Mesothelial cell of epicardium (in vitro differentiated cells): ENCODE results near the gene CCDC171. TPM values are rescaled to one million over a fixed set of nuclear protein-coding genes. Genes with fewer than 3 reads are reported as not detected.

Experiments used
- DNase-seq, 2 experiments: peaks; one replicate each; pipeline ENCODE4 v3.0.0; 2021; ENCODE audit warnings: low spot score in 2 of 2; ENCODE audit not compliant: unreplicated experiment in 2 of 2
- H3K27ac Mint-ChIP-seq: 2 replicates; pipeline ENCODE4 v1.8.0; 2021; ENCODE audit warnings: mixed read lengths
- H3K27me3 Mint-ChIP-seq: 2 replicates; pipeline ENCODE4 v1.8.0; 2021; ENCODE audit warnings: low read depth, mixed read lengths
- H3K36me3 Mint-ChIP-seq: 2 replicates; pipeline ENCODE4 v1.8.0; 2021; ENCODE audit warnings: mixed read lengths
- H3K4me1 Mint-ChIP-seq: 2 replicates; pipeline ENCODE4 v1.8.0; 2021; ENCODE audit warnings: mixed read lengths
- H3K4me3 Mint-ChIP-seq: 2 replicates; pipeline ENCODE4 v1.8.0; 2021; ENCODE audit warnings: mild to moderate bottlenecking, moderate library complexity, mixed read lengths
- H3K9me3 Mint-ChIP-seq: 2 replicates; pipeline ENCODE4 v1.8.0; 2021; ENCODE audit warnings: mixed read lengths
- total RNA-seq: library from RNA; stranded (reverse); gene quantifications from 3 replicates; pipeline ENCODE4 v1.2.1, GENCODE V29; 2021
- TF ChIP-seq, protein P1 (sequence below): fragments of 200-600 bp; sonication (generic); IDR thresholded peaks from one replicate; pipeline ENCODE4 v1.5.0; 2021; ENCODE audit warnings: antibody characterized with exemption; ENCODE audit not compliant: unreplicated experiment

CCDC171 gene
- total RNA-seq, 1 donor from 2014 or later: 9.8 TPM

DNA sequence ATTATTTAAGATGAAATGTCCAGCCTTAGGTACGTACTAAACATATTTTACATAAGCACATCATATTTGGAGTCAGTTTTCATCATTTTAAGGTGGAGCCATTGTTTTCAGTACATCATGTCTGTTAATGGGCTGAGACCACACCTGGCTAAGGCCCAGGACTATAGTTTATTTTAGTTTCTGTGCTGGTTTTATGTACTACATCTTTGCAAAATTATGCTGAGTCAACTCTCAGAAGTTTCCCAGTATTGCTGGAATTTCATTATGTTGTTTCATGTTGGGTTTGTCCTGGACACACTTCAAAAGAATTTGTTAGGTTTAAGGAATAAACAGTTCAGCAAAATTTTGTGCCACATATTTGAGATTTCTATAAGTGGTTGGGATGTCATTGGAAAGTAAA lies 171.2 kb downstream of the CCDC171 start:
- Mint-ChIP-seq H3K36me3 (no peaks in the 10 kb centered on the region), H3K4me1 (peaks cover 10% of the 10 kb centered on the region), H3K27me3 (no peaks in the 10 kb centered on the region), H3K4me3 (no peak overlapping the region), H3K9me3 (peaks cover 1% of the 10 kb centered on the region), H3K27ac (no peak overlapping the region)
- TF ChIP-seq, protein P1, sequence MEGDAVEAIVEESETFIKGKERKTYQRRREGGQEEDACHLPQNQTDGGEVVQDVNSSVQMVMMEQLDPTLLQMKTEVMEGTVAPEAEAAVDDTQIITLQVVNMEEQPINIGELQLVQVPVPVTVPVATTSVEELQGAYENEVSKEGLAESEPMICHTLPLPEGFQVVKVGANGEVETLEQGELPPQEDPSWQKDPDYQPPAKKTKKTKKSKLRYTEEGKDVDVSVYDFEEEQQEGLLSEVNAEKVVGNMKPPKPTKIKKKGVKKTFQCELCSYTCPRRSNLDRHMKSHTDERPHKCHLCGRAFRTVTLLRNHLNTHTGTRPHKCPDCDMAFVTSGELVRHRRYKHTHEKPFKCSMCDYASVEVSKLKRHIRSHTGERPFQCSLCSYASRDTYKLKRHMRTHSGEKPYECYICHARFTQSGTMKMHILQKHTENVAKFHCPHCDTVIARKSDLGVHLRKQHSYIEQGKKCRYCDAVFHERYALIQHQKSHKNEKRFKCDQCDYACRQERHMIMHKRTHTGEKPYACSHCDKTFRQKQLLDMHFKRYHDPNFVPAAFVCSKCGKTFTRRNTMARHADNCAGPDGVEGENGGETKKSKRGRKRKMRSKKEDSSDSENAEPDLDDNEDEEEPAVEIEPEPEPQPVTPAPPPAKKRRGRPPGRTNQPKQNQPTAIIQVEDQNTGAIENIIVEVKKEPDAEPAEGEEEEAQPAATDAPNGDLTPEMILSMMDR: no peak
- DNase-seq: no peak

DNA sequence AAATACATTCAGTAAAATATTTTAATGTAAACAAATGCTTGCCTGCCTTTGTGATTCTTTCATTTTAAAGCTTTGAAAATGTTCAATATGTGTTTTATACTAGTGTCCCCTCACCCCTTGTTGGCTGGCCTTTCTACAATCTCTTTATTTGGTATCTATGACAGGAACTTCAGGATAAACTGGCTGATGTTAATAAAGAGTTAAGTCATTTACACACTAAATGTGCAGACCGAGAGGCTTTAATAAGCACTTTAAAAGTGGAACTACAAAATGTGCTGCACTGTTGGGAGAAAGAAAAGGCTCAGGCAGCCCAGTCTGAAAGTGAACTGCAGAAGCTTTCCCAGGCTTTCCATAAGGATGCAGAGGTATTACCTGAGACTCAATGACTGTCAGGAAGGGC lies 171.8 kb downstream of the CCDC171 start:
- Mint-ChIP-seq H3K27ac (peak overlapping the region; percentile 32), H3K4me3 (no peak overlapping the region), H3K4me1 (peaks cover 10% of the 10 kb centered on the region)

GRCh38 chr9:15725953-15726352 lies 173.1 kb downstream of the CCDC171 start:
- Mint-ChIP-seq H3K27ac (no peak overlapping the region), H3K27me3 (no peaks in the 10 kb centered on the region), H3K36me3 (no peaks in the 10 kb centered on the region), H3K4me1 (peaks cover 10% of the 10 kb centered on the region), H3K4me3 (no peak overlapping the region), H3K9me3 (peaks cover under 1% of the 10 kb centered on the region)
- TF ChIP-seq, protein P1: no peak
- no peak for DNase-seq

More for the DNA sequence above, 171.8 kb downstream of the CCDC171 start:
- Mint-ChIP-seq H3K27me3 (no peaks in the 10 kb centered on the region), H3K36me3 (no peaks in the 10 kb centered on the region), H3K9me3 (no peaks in the 10 kb centered on the region)
- TF ChIP-seq, protein P1: no peak
- DNase-seq: no peak

GRCh38 chr9:15729507-15729906 lies 176.7 kb downstream of the CCDC171 start:
- no peak overlapping the region for H3K27ac Mint-ChIP-seq
- H3K27me3 Mint-ChIP-seq: no peaks in the 10 kb centered on the region
- no peaks in the 10 kb centered on the region for H3K36me3 Mint-ChIP-seq
- peaks cover 5% of the 10 kb centered on the region for H3K4me1 Mint-ChIP-seq
- H3K9me3 Mint-ChIP-seq: peaks cover 8% of the 10 kb centered on the region
- H3K4me3 Mint-ChIP-seq: no peak overlapping the region
- no peak for DNase-seq
- TF ChIP-seq, protein P1: no peak

DNA sequence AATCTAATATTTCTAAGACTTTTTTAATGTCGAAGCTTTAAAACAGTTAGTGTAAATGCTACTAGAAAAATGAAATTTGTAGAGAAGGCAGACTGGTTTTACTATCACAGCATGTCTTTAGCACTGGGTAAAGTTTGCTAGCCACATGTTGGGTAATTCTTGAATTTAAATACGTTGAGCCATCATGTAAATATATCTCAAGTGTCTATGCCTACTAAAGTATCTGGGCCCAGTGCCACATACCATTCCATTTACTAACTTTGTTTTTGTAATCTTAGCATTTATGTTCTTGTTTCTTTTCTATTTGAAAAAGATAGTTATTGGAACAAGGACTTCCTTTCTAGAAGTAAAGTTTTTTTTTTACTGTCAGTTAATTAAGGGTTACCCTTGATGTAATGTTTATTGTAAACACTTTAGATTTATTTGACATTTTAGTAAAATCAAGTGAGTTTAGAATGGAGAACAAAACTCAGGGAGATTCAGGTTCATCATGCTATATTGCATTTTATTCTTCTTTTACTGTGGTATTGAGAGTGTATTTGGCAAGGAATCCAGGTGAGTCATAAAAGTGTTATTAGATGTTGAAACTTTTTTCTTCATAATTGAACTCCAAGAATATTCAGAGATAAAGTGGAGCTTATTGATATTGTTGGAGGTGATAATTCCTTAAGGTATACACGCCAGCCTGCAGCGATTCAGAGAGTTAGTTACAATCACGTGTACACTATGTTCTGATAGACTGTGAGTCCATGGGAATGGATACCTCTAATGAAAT lies 182.4 kb downstream of the CCDC171 start:
- peaks cover 8% of the 10 kb centered on the region for H3K4me1 Mint-ChIP-seq
- peak overlapping the region; percentile 35 for H3K27ac Mint-ChIP-seq
- peaks cover 8% of the 10 kb centered on the region for H3K9me3 Mint-ChIP-seq
- H3K36me3 Mint-ChIP-seq: peaks cover 2% of the 10 kb centered on the region
- no peak for DNase-seq
- no peak overlapping the region for H3K4me3 Mint-ChIP-seq
- H3K27me3 Mint-ChIP-seq: no peaks in the 10 kb centered on the region
- TF ChIP-seq, protein P1: no peak
